ENCODE data around the gene TCERG1. TPM values are rescaled to one million over a fixed set of nuclear protein-coding genes. Genes with fewer than 3 reads are reported as not detected.

Gene TCERG1
- 34.9 and 47.4 TPM in 2 replicates for total RNA-seq

- peak; percentile 99 for DNase-seq (ENCODE audit: low read depth)
Measured at GRCh38 chr5:146446861-146447733, at the start of gene TCERG1. TCERG1 (plus strand) TSS chr5:146447333; CDS start chr5:146447350, 17 bp downstream.

- no peak for DNase-seq (ENCODE audit: low read depth)
Measured at GRCh38 chr5:146398826-146399225, 48.3 kb upstream of the TCERG1 start.

GRCh38 chr5:146399481-146399880 lies 47.7 kb upstream of the TCERG1 start:
- DNase-seq (ENCODE audit: low read depth) = no peak

GRCh38 chr5:146400201-146400600 lies 46.9 kb upstream of the TCERG1 start:
- no peak for DNase-seq (ENCODE audit: low read depth)

- DNase-seq (ENCODE audit: low read depth) = no peak
Measured at GRCh38 chr5:146401021-146401420, 46.1 kb upstream of the TCERG1 start.

GRCh38 chr5:146402949-146403348 lies 44.2 kb upstream of the TCERG1 start:
- no peak for DNase-seq (ENCODE audit: low read depth)

GRCh38 chr5:146409054-146409671 lies 38.0 kb upstream of the TCERG1 start:
- peak; percentile 57 for DNase-seq (ENCODE audit: low read depth)

- DNase-seq (ENCODE audit: low read depth) = no peak
Measured at GRCh38 chr5:146410272-146410671, 36.9 kb upstream of the TCERG1 start.

- no peak for DNase-seq (ENCODE audit: low read depth)
Measured at GRCh38 chr5:146419696-146420095, 27.4 kb upstream of the TCERG1 start.

- no peak for DNase-seq (ENCODE audit: low read depth)
Measured at GRCh38 chr5:146425023-146425422, 22.1 kb upstream of the TCERG1 start.

- DNase-seq (ENCODE audit: low read depth) = no peak
Measured at GRCh38 chr5:146426305-146426704, 20.8 kb upstream of the TCERG1 start.

- peak; percentile 62 for DNase-seq (ENCODE audit: low read depth)
Measured at GRCh38 chr5:146426853-146427618, 20.1 kb upstream of the TCERG1 start.

- no peak for DNase-seq (ENCODE audit: low read depth)
Measured at GRCh38 chr5:146427619-146427997, 19.5 kb upstream of the TCERG1 start.

- no peak for DNase-seq (ENCODE audit: low read depth)
Measured at GRCh38 chr5:146428658-146429057, 18.5 kb upstream of the TCERG1 start.

GRCh38 chr5:146440353-146440752 lies 6.8 kb upstream of the TCERG1 start:
- no peak for DNase-seq (ENCODE audit: low read depth)

GRCh38 chr5:146440870-146441495 lies 6.2 kb upstream of the TCERG1 start:
- no peak for DNase-seq (ENCODE audit: low read depth)

- no peak for DNase-seq (ENCODE audit: low read depth)
Measured at GRCh38 chr5:146441896-146442295, 5.2 kb upstream of the TCERG1 start.

GRCh38 chr5:146447734-146448380 lies 724 bp downstream of the TCERG1 start:
- DNase-seq (ENCODE audit: low read depth) = peak; percentile 57

- no peak for DNase-seq (ENCODE audit: low read depth)
Measured at GRCh38 chr5:146448783-146449519, 1.8 kb downstream of the TCERG1 start.

GRCh38 chr5:146450002-146450401 lies 2.9 kb downstream of the TCERG1 start:
- DNase-seq (ENCODE audit: low read depth) = no peak

GRCh38 chr5:146451411-146451810 lies 4.3 kb downstream of the TCERG1 start:
- no peak for DNase-seq (ENCODE audit: low read depth)
